Measurements from ENCODE around the gene EIF4A2. TPM values are rescaled to one million over a fixed set of nuclear protein-coding genes. Genes with fewer than 3 reads are reported as not detected.

EIF4A2 gene
- total and polyA plus RNA-seq, 2 of the 13 experiments (the other 11 are each of a cell fraction or from before 2014, with no cell fraction given) = 480 to 596 TPM

DNA sequence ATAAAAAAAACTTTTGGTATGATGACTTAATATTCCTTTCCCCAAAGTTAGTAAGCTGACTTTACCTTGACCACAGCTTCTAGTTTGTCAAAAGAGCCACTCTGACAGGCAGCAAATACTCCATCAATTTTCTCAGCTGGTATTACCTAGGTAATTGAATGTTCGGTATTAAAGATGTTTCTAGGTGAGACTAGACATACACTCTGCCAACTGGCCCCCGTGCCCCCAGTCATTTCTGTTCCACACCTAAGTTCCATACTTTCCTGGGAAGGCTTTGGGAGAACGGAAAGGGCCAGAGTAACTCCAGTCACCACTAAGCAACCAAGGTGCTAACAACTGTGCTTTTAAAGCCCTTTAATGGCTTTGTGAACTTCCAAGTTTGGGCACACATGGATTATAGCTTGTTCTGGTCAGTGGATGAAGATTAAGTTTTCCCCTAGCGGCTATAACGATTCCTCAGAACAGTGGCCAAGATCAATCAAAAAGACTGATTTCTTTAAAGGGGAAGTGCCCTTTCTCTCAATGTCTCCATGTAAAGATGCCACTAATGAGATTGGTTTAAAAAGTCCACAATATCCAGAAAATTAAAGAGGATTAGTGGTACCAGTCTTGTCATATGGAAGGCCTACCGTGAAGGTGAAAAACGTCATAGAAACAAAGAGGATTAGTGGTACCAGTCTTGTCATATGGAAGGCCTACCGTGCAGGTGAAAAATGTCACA lies 7.0 kb downstream of the EIF4A2 start (continued):
- TF ChIP-seq, protein P1, sequence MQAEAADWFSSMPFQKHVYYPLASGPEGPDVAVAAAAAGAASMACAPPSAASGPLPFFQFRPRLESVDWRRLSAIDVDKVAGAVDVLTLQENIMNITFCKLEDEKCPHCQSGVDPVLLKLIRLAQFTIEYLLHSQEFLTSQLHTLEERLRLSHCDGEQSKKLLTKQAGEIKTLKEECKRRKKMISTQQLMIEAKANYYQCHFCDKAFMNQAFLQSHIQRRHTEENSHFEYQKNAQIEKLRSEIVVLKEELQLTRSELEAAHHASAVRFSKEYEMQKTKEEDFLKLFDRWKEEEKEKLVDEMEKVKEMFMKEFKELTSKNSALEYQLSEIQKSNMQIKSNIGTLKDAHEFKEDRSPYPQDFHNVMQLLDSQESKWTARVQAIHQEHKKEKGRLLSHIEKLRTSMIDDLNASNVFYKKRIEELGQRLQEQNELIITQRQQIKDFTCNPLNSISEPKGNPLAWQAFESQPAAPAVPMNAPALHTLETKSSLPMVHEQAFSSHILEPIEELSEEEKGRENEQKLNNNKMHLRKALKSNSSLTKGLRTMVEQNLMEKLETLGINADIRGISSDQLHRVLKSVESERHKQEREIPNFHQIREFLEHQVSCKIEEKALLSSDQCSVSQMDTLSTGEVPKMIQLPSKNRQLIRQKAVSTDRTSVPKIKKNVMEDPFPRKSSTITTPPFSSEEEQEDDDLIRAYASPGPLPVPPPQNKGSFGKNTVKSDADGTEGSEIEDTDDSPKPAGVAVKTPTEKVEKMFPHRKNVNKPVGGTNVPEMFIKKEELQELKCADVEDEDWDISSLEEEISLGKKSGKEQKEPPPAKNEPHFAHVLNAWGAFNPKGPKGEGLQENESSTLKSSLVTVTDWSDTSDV (CRISPR knock-in tag; IDR thresholded peaks at IDR 0.05) = no peak
- no peak for TF ChIP-seq ZIK1 (CRISPR knock-in tag; IDR thresholded peaks at IDR 0.05; ENCODE audit: borderline replicate concordance, low read depth)
- TF ChIP-seq MIXL1 (CRISPR knock-in tag; IDR thresholded peaks at IDR 0.05) = no peak
- TF ChIP-seq MTA1 (CRISPR knock-in tag; IDR thresholded peaks at IDR 0.05; ENCODE audit: borderline replicate concordance) = no peak
- TF ChIP-seq, protein P2, sequence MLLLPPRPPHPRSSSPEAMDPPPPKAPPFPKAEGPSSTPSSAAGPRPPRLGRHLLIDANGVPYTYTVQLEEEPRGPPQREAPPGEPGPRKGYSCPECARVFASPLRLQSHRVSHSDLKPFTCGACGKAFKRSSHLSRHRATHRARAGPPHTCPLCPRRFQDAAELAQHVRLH (CRISPR knock-in tag; IDR thresholded peaks at IDR 0.05; ENCODE audit: borderline replicate concordance, low read depth) = 0 out of 2 replicates have a peak, but pooled peaks have one; percentile 42
- no peak for TF ChIP-seq ZNF879 (CRISPR knock-in tag; IDR thresholded peaks at IDR 0.05)
- no peak for TF ChIP-seq ZNF33B (CRISPR knock-in tag; IDR thresholded peaks at IDR 0.05)
- TF ChIP-seq, protein P3, sequence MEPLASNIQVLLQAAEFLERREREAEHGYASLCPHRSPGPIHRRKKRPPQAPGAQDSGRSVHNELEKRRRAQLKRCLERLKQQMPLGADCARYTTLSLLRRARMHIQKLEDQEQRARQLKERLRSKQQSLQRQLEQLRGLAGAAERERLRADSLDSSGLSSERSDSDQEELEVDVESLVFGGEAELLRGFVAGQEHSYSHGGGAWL (CRISPR knock-in tag; IDR thresholded peaks at IDR 0.05) = no peak
- TF ChIP-seq, protein P4, sequence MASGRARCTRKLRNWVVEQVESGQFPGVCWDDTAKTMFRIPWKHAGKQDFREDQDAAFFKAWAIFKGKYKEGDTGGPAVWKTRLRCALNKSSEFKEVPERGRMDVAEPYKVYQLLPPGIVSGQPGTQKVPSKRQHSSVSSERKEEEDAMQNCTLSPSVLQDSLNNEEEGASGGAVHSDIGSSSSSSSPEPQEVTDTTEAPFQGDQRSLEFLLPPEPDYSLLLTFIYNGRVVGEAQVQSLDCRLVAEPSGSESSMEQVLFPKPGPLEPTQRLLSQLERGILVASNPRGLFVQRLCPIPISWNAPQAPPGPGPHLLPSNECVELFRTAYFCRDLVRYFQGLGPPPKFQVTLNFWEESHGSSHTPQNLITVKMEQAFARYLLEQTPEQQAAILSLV (CRISPR knock-in tag; IDR thresholded peaks at IDR 0.05; ENCODE audit: borderline replicate concordance) = no peak
- TF ChIP-seq SALL1 (CRISPR knock-in tag; IDR thresholded peaks at IDR 0.05) = no peak
- no peak for TF ChIP-seq HOXA5 (CRISPR knock-in tag; IDR thresholded peaks at IDR 0.05)
- TF ChIP-seq, protein P5, sequence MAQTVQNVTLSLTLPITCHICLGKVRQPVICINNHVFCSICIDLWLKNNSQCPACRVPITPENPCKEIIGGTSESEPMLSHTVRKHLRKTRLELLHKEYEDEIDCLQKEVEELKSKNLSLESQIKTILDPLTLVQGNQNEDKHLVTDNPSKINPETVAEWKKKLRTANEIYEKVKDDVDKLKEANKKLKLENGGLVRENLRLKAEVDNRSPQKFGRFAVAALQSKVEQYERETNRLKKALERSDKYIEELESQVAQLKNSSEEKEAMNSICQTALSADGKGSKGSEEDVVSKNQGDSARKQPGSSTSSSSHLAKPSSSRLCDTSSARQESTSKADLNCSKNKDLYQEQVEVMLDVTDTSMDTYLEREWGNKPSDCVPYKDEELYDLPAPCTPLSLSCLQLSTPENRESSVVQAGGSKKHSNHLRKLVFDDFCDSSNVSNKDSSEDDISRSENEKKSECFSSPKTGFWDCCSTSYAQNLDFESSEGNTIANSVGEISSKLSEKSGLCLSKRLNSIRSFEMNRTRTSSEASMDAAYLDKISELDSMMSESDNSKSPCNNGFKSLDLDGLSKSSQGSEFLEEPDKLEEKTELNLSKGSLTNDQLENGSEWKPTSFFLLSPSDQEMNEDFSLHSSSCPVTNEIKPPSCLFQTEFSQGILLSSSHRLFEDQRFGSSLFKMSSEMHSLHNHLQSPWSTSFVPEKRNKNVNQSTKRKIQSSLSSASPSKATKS (CRISPR knock-in tag; IDR thresholded peaks at IDR 0.05) = no peak
- no peak for TF ChIP-seq ZNF709 (CRISPR knock-in tag; IDR thresholded peaks at IDR 0.05)
- TF ChIP-seq MED8 (CRISPR knock-in tag; IDR thresholded peaks at IDR 0.05; ENCODE audit: insufficient replicate concordance) = no peak
- TF ChIP-seq, protein P6, sequence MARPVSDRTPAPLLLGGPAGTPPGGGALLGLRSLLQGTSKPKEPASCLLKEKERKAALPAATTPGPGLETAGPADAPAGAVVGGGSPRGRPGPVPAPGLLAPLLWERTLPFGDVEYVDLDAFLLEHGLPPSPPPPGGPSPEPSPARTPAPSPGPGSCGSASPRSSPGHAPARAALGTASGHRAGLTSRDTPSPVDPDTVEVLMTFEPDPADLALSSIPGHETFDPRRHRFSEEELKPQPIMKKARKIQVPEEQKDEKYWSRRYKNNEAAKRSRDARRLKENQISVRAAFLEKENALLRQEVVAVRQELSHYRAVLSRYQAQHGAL (CRISPR knock-in tag; IDR thresholded peaks at IDR 0.05; ENCODE audit: not compliant biosample characterization) = peak; percentile 23
- TF ChIP-seq DNMT1 (CRISPR knock-in tag; IDR thresholded peaks at IDR 0.05) = no peak
- no peak for TF ChIP-seq ZNF501 (CRISPR knock-in tag; IDR thresholded peaks at IDR 0.05)
- no peak for TF ChIP-seq ZNF543 (CRISPR knock-in tag; IDR thresholded peaks at IDR 0.05)
- no peak for TF ChIP-seq NONO (IDR thresholded peaks at IDR 0.05)
- 0 out of 2 replicates have a peak, but pooled peaks have one; percentile 15 for TF ChIP-seq NONO (CRISPR knock-in tag; conservative IDR thresholded peaks at IDR 0.05)
- TF ChIP-seq MEF2D (CRISPR knock-in tag; IDR thresholded peaks at IDR 0.05) = no peak
- TF ChIP-seq JDP2 (CRISPR knock-in tag; IDR thresholded peaks at IDR 0.05; ENCODE audit: borderline replicate concordance) = no peak
- peak; percentile 94 for TF ChIP-seq POLR2AphosphoS2 (IDR thresholded peaks at IDR 0.05; ENCODE audit: low read depth, low read length)
